Parathyroid adenoma (tissue), 2 donors: Measurements from ENCODE around the gene HMGCS2.

Experiments
- H2AFZ ChIP-seq: fragments of 300-600 bp; sonication (generic); one replicate; pipeline ENCODE4 v1.7.0; 2017; ENCODE audit warnings: antibody characterized with exemption, mild to moderate bottlenecking
- H3K27ac ChIP-seq: fragments of 300-600 bp; sonication (generic); one replicate; pipeline ENCODE4 v1.7.0; 2017
- H3K27me3 ChIP-seq: fragments of 300-600 bp; sonication (generic); one replicate; pipeline ENCODE4 v1.7.0; 2017; ENCODE audit warnings: low read length; ENCODE audit not compliant: control insufficient read depth, insufficient read depth
- H3K36me3 ChIP-seq: fragments of 300-600 bp; sonication (generic); one replicate; pipeline ENCODE4 v1.7.0; 2017; ENCODE audit warnings: low read length; ENCODE audit not compliant: control insufficient read depth, insufficient read depth
- H3K4me1 ChIP-seq: fragments of 300-600 bp; sonication (generic); one replicate; pipeline ENCODE4 v1.7.0; 2017; ENCODE audit warnings: control low read depth
- H3K4me2 ChIP-seq: fragments of 300-600 bp; sonication (generic); one replicate; pipeline ENCODE4 v1.7.0; 2017; ENCODE audit warnings: low read length
- H3K4me3 ChIP-seq: fragments of 300-600 bp; sonication (generic); one replicate; pipeline ENCODE4 v1.7.0; 2017; ENCODE audit warnings: low read depth, low read length
- H3K79me2 ChIP-seq: fragments of 300-600 bp; sonication (generic); one replicate; pipeline ENCODE4 v1.7.0; 2017; ENCODE audit warnings: control low read depth
- H3K9ac ChIP-seq: fragments of 300-600 bp; sonication (generic); one replicate; pipeline ENCODE4 v1.7.0; 2017; ENCODE audit warnings: mild to moderate bottlenecking
- H3K9me3 ChIP-seq: fragments of 300-600 bp; sonication (generic); one replicate; pipeline ENCODE4 v1.7.0; 2017; ENCODE audit warnings: low read length; ENCODE audit not compliant: control insufficient read depth
- CTCF ChIP-seq: fragments of 300-600 bp; sonication (generic); IDR thresholded peaks from one replicate; pipeline ENCODE4 v1.7.0; 2017; ENCODE audit warnings: antibody characterized with exemption, mild to moderate bottlenecking
- donor health status: primary hyperparathyroidism.

The HMGCS2 gene

GRCh38 chr1:119797606-119798005 is 28.9 kb upstream of the HMGCS2 start:
- H3K36me3 ChIP-seq: no peaks in the 10 kb centered on the region
- H3K4me1 ChIP-seq: peaks cover 3% of the 10 kb centered on the region
- no peak overlapping the region for H3K27ac ChIP-seq
- no peaks in the 10 kb centered on the region for H3K9me3 ChIP-seq
- TF ChIP-seq CTCF: no peak
- no peaks in the 10 kb centered on the region for H3K79me2 ChIP-seq
- no peak overlapping the region for H2AFZ ChIP-seq
- no peak overlapping the region for H3K9ac ChIP-seq
- no peaks in the 10 kb centered on the region for H3K27me3 ChIP-seq
- no peak overlapping the region for H3K4me2 ChIP-seq
- no peak overlapping the region for H3K4me3 ChIP-seq

GRCh38 chr1:119797162-119797561 is 28.5 kb upstream of the HMGCS2 start:
- no peak overlapping the region for H3K4me3 ChIP-seq
- peaks cover 3% of the 10 kb centered on the region for H3K4me1 ChIP-seq
- H3K27ac ChIP-seq: no peak overlapping the region

GRCh38 chr1:119795261-119796200 is 26.8 kb upstream of the HMGCS2 start:
- TF ChIP-seq CTCF: no peak
- H3K9ac ChIP-seq: no peak overlapping the region
- peaks cover 3% of the 10 kb centered on the region for H3K4me1 ChIP-seq
- no peak overlapping the region for H3K27ac ChIP-seq
- H3K79me2 ChIP-seq: no peaks in the 10 kb centered on the region
- no peak overlapping the region for H3K4me3 ChIP-seq
- peak overlapping the region; percentile 60 for H2AFZ ChIP-seq
- no peak overlapping the region for H3K4me2 ChIP-seq
- H3K36me3 ChIP-seq: no peaks in the 10 kb centered on the region
- H3K9me3 ChIP-seq: no peaks in the 10 kb centered on the region
- H3K27me3 ChIP-seq: no peaks in the 10 kb centered on the region

More at GRCh38 chr1:119797162-119797561, 28.5 kb upstream of the HMGCS2 start:
- H2AFZ ChIP-seq: no peak overlapping the region
- no peaks in the 10 kb centered on the region for H3K36me3 ChIP-seq
- no peaks in the 10 kb centered on the region for H3K79me2 ChIP-seq
- H3K9me3 ChIP-seq: no peaks in the 10 kb centered on the region
- no peaks in the 10 kb centered on the region for H3K27me3 ChIP-seq
- no peak for TF ChIP-seq CTCF
- H3K9ac ChIP-seq: no peak overlapping the region
- H3K4me2 ChIP-seq: no peak overlapping the region

- no peak overlapping the region for H2AFZ ChIP-seq
- H3K9me3 ChIP-seq: no peaks in the 10 kb centered on the region
- H3K4me2 ChIP-seq: no peak overlapping the region
- no peaks in the 10 kb centered on the region for H3K36me3 ChIP-seq
- H3K27ac ChIP-seq: no peak overlapping the region
- H3K27me3 ChIP-seq: no peaks in the 10 kb centered on the region
- no peaks in the 10 kb centered on the region for H3K79me2 ChIP-seq
- H3K9ac ChIP-seq: no peak overlapping the region
- TF ChIP-seq CTCF: no peak
- no peak overlapping the region for H3K4me3 ChIP-seq
- H3K4me1 ChIP-seq: peaks cover 3% of the 10 kb centered on the region
These were observed 26.2 kb upstream of the HMGCS2 start for GRCh38 chr1:119794876-119795240.
